SU-DHL-6 (cell line): ENCODE results near the gene RAPGEF4.

Experiments used
- CTCF ChIP-seq: fragments of 200-600 bp; sonication (generic); IDR thresholded peaks from one replicate; pipeline ENCODE4 v1.5.1; 2017; ENCODE audit warnings: antibody characterized with exemption, mild to moderate bottlenecking, low read length, moderate library complexity; ENCODE audit not compliant: insufficient read depth, poor library complexity, severe bottlenecking
- EZH2phosphoT487 ChIP-seq: fragments of 200-600 bp; sonication (generic), shearing (Covaris generic); conservative IDR thresholded peaks from 2 replicates; pipeline ENCODE4 v1.6.1; 2018; ENCODE audit warnings: mild to moderate bottlenecking, antibody characterized with exemption, low read length, moderate library complexity, mixed read lengths

GRCh38 chr2:172772633-172773032 lies 37.0 kb downstream of the RAPGEF4 start:
- TF ChIP-seq CTCF = no peak
- TF ChIP-seq EZH2phosphoT487 = no peak
